Neural cell (in vitro differentiated cells): ENCODE data around the gene FBLL1. TPM values are rescaled to one million over a fixed set of nuclear protein-coding genes. Genes with fewer than 3 reads are reported as not detected.
A peak's percentile ranks its signal among the peaks of the same experiment; 100 is the strongest.

Source experiments
- H2AFZ ChIP-seq: fragments of 200-600, 300-800 bp; sonication (generic), shearing (Covaris generic); 2 replicates; pipeline ENCODE4 v1.6.0; 2014; ENCODE audit warnings: low read depth, mild to moderate bottlenecking, antibody characterized with exemption, low read length, moderate library complexity
- H3F3A ChIP-seq: fragments of 200-600 bp; shearing (Covaris generic); 2 replicates; pipeline ENCODE4 v1.6.1; 2016; ENCODE audit warnings: mild to moderate bottlenecking, moderate library complexity, mixed read lengths, antibody characterized with exemption, low read length; ENCODE audit not compliant: insufficient read depth, poor library complexity, severe bottlenecking
- H3K27ac ChIP-seq: fragments of 200-600, 300-800 bp; sonication (generic), shearing (Covaris generic); 2 replicates; pipeline ENCODE4 v1.5.1; 2014; ENCODE audit warnings: mild to moderate bottlenecking, low read length, moderate library complexity
- H3K27me3 ChIP-seq: fragments of 300-800, 200-600 bp; sonication (generic), shearing (Covaris generic); 2 replicates; pipeline ENCODE4 v1.6.0; 2014; ENCODE audit warnings: mild to moderate bottlenecking, low read depth, low read length, moderate library complexity; ENCODE audit not compliant: insufficient read depth
- H3K36me3 ChIP-seq: fragments of 300-800, 200-600 bp; sonication (generic), shearing (Covaris generic); 2 replicates; pipeline ENCODE4 v1.5.1; 2014; ENCODE audit warnings: mild to moderate bottlenecking, antibody characterized with exemption, low read length, moderate library complexity; ENCODE audit not compliant: insufficient read depth
- H3K4me2 ChIP-seq: fragments of 300-800, 200-600 bp; sonication (generic), shearing (Covaris generic); 2 replicates; pipeline ENCODE4 v1.6.0; 2014; ENCODE audit warnings: mild to moderate bottlenecking, low read length
- H3K4me3 ChIP-seq: fragments of 300-800, 200-600 bp; sonication (generic), shearing (Covaris generic); 2 replicates; pipeline ENCODE4 v1.5.1; 2014; ENCODE audit warnings: mild to moderate bottlenecking, low read length, moderate library complexity
- H3K79me2 ChIP-seq: fragments of 200-600 bp; shearing (Covaris generic); replicated peaks from 2 replicates; pipeline ENCODE4 v1.6.0; 2014; ENCODE audit warnings: mild to moderate bottlenecking, low read length, moderate library complexity; ENCODE audit not compliant: insufficient read depth
- H3K9ac ChIP-seq: fragments of 300-800, 200-600 bp; sonication (generic), shearing (Covaris generic); 2 replicates; pipeline ENCODE4 v1.6.1; 2016; ENCODE audit warnings: mild to moderate bottlenecking, low read length, mixed read lengths
- H3K9me2 ChIP-seq: fragments of 200-600 bp; shearing (Covaris generic); 2 replicates; pipeline ENCODE4 v1.6.1; 2016; ENCODE audit warnings: mild to moderate bottlenecking, low read length, mixed read lengths; ENCODE audit not compliant: insufficient read depth
- H3K9me3 ChIP-seq: fragments of 200-600, 300-800 bp; sonication (generic), shearing (Covaris generic); 2 replicates; pipeline ENCODE4 v1.6.1; 2016; ENCODE audit warnings: mild to moderate bottlenecking, mixed run types, low read length, moderate library complexity, mixed read lengths
- H4K20me1 ChIP-seq: fragments of 200-600 bp; shearing (Covaris generic); 2 replicates; pipeline ENCODE4 v1.6.1; 2016; ENCODE audit warnings: mild to moderate bottlenecking, mixed run types; ENCODE audit not compliant: insufficient read depth
- CTCF ChIP-seq: fragments of 450-650 bp; IDR thresholded peaks from 2 replicates; pipeline ENCODE4 v1.5.1; 2014; ENCODE audit warnings: antibody characterized with exemption, mild to moderate bottlenecking, moderate library complexity; ENCODE audit not compliant: poor library complexity, severe bottlenecking
- EP300 ChIP-seq: fragments of 450-650 bp; conservative IDR thresholded peaks from 2 replicates; pipeline ENCODE4 v1.6.1; 2014; ENCODE audit warnings: antibody characterized with exemption, mild to moderate bottlenecking, moderate library complexity; ENCODE audit not compliant: poor library complexity, severe bottlenecking
- EZH2 ChIP-seq: fragments of 200-600, 300-800 bp; shearing (Covaris generic), sonication (generic); IDR thresholded peaks from 2 replicates; pipeline ENCODE4 v1.6.1; 2014; ENCODE audit warnings: antibody characterized with exemption, low read length, borderline replicate concordance, mild to moderate bottlenecking; ENCODE audit not compliant: insufficient read depth, poor library complexity, severe bottlenecking
- MXI1 ChIP-seq: fragments of 450-650 bp; conservative IDR thresholded peaks from 2 replicates; pipeline ENCODE4 v1.6.1; 2014; ENCODE audit warnings: antibody characterized with exemption, mild to moderate bottlenecking; ENCODE audit not compliant: poor library complexity, severe bottlenecking
- POLR2AphosphoS5 ChIP-seq: IDR thresholded peaks from 2 replicates; pipeline ENCODE4 v1.6.1; 2012
- RAD21 ChIP-seq: fragments of 450-650 bp; conservative IDR thresholded peaks from 2 replicates; pipeline ENCODE4 v1.6.1; 2014; ENCODE audit warnings: antibody characterized with exemption, mild to moderate bottlenecking, moderate library complexity
- SMC3 ChIP-seq: fragments of 450-650 bp; conservative IDR thresholded peaks from 2 replicates; pipeline ENCODE4 v1.6.1; 2014; ENCODE audit warnings: antibody characterized with exemption, mild to moderate bottlenecking, moderate library complexity; ENCODE audit not compliant: poor library complexity
- TAF1 ChIP-seq: IDR thresholded peaks from 2 replicates; pipeline ENCODE4 v1.6.1; 2012; ENCODE audit warnings: low read depth
- polyA plus RNA-seq: library from polyadenylated mRNA; depleted of rRNA; stranded (reverse); fragments of >200 nt; gene quantifications from 2 replicates; pipeline ENCODE4 v1.2.3, GENCODE V29; 2014
- TF ChIP-seq, protein P1 (sequence below): IDR thresholded peaks from 2 replicates; pipeline ENCODE4 v1.6.1; 2012; ENCODE audit warnings: borderline replicate concordance

The FBLL1 gene
- polyA plus RNA-seq, 1 donor from 2014 or later, result 63.7 TPM

DNA sequence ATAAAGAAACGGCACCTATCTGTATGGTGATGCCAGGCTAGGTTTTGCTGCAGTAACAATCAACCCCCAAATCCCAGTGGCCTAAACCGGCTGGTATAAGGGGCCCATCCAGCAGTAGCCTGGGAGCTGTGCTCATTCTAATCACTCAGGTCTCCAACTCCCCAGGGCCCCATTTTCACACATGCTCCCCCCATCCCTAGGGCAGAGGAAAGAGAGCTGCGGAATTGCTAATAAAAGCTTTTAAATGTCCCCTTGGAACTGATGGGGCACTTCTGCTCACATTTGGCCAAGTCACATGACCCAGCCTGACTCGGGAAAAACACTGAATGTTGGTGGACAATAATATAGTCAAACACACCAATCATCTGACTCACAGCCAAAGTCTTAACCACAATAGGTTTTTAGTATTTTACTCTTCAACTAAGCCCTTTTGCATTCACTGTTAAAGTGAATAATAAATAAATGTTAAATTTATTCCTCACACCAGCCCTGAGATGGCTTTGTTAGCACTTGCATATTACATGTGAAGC lies 1.6 kb downstream of the FBLL1 start:
- Histone ChIP-seq H3K4me3 (peak overlapping the region; percentile 82), H3F3A (no peaks in the 10 kb centered on the region), H3K9ac (no peak overlapping the region), H3K9me2 (no peaks in the 10 kb centered on the region), H3K79me2 (no peaks in the 10 kb centered on the region), H3K9me3 (no peaks in the 10 kb centered on the region), H2AFZ (no peak overlapping the region), H3K36me3 (no peaks in the 10 kb centered on the region), H4K20me1 (no peaks in the 10 kb centered on the region), H3K4me2 (no peak overlapping the region), H3K27ac (no peak overlapping the region), H3K27me3 (no peaks in the 10 kb centered on the region)
- TF ChIP-seq CTCF (no peak), TAF1 (no peak), RAD21 (no peak), SMC3 (no peak), POLR2AphosphoS5 (no peak), EP300 (no peak), MXI1 (no peak), EZH2 (no peak)
- TF ChIP-seq, protein P1, sequence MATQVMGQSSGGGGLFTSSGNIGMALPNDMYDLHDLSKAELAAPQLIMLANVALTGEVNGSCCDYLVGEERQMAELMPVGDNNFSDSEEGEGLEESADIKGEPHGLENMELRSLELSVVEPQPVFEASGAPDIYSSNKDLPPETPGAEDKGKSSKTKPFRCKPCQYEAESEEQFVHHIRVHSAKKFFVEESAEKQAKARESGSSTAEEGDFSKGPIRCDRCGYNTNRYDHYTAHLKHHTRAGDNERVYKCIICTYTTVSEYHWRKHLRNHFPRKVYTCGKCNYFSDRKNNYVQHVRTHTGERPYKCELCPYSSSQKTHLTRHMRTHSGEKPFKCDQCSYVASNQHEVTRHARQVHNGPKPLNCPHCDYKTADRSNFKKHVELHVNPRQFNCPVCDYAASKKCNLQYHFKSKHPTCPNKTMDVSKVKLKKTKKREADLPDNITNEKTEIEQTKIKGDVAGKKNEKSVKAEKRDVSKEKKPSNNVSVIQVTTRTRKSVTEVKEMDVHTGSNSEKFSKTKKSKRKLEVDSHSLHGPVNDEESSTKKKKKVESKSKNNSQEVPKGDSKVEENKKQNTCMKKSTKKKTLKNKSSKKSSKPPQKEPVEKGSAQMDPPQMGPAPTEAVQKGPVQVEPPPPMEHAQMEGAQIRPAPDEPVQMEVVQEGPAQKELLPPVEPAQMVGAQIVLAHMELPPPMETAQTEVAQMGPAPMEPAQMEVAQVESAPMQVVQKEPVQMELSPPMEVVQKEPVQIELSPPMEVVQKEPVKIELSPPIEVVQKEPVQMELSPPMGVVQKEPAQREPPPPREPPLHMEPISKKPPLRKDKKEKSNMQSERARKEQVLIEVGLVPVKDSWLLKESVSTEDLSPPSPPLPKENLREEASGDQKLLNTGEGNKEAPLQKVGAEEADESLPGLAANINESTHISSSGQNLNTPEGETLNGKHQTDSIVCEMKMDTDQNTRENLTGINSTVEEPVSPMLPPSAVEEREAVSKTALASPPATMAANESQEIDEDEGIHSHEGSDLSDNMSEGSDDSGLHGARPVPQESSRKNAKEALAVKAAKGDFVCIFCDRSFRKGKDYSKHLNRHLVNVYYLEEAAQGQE, result no peak

GRCh38 chr5:168531191-168531590 lies 2.1 kb downstream of the FBLL1 start:
- no peak overlapping the region for H3K4me3 ChIP-seq
- no peaks in the 10 kb centered on the region for H3F3A ChIP-seq
- no peaks in the 10 kb centered on the region for H3K9me3 ChIP-seq
- no peaks in the 10 kb centered on the region for H3K27me3 ChIP-seq
- no peaks in the 10 kb centered on the region for H3K79me2 ChIP-seq
- H2AFZ ChIP-seq, result no peak overlapping the region
- H3K36me3 ChIP-seq, result no peaks in the 10 kb centered on the region
- TF ChIP-seq, protein P1, result no peak
- no peak for TF ChIP-seq POLR2AphosphoS5
- TF ChIP-seq CTCF, result no peak
- no peak for TF ChIP-seq SMC3
- TF ChIP-seq EP300, result no peak
- TF ChIP-seq TAF1, result no peak
- no peak for TF ChIP-seq RAD21
- TF ChIP-seq EZH2, result no peak
- TF ChIP-seq MXI1, result no peak
- H3K4me2 ChIP-seq, result no peak overlapping the region
- no peak overlapping the region for H3K27ac ChIP-seq
- no peaks in the 10 kb centered on the region for H3K9me2 ChIP-seq
- no peak overlapping the region for H3K9ac ChIP-seq
- H4K20me1 ChIP-seq, result no peaks in the 10 kb centered on the region
